Measurements from ENCODE around the gene NCAPG.
A peak's percentile ranks its signal among the peaks of the same experiment; 100 is the strongest.

NCAPG gene

DNA sequence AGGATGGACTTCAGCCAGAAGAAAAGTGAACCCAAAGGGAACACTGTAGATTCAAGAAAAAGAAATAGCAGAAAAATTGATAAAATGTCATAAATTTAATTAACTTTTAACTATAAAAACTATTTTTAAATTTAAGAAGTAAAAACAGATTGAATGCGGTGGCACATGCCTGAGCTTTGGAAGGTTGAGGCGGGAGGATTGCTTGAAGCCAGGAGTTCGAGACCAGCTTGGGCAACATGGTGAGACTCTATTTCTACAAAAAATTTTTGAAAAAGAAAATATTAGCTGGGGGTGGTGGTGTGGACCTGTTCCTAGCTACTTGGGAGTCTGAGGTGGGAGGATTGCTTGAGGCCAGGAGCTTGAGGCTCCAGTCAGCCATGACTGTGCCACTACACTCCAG, 32.3 kb upstream of the NCAPG start:
- TF ChIP-seq ZNF274 (IDR thresholded peaks at IDR 0.05; ENCODE audit: low read depth, low read length): no peak

DNA sequence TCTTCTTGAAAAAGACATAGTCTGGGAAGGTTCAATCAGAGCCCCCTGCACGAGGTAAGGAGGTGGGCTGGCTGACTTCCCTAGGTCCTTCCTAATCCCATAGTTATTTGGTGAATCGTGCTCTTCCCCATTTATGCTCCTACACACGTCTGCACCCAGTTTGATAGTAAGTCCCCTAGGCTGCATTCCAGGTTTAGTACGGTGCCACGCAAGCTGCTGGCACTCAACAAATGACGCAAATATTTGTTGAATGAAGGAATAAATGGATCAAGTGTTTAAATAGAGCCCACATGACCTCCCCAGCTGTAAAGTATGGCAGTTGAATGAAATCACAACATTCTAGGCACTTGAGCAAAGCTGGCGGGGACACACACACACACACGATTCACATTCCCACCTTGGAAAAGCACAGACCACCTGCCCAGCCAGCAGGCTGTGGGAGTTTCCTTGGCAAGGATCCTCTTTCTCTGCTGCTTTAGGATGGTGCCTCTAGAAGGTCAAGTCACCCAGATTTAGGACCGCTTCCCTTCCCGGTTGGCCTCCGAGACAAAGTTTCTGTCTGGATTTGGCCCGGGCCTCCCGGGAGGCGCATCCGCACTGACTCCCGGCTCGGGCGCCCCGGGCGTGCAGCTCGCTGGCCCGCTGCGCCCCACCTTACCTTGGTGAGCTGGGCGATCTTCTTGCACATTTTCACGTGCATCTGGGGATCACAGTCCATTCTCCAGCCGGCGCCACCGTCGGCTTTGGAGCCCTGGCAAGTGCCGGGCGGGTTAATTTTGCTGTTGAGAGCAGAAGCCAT, 30.1 kb upstream of the NCAPG start:
- H3K4me3 ChIP-seq (ENCODE audit: low read length): peak overlapping the region; percentile 35; the same call in 1 of the 2 replicates
- TF ChIP-seq ZNF274 (IDR thresholded peaks at IDR 0.05; ENCODE audit: low read depth, low read length): no peak

More for the DNA sequence above, 32.3 kb upstream of the NCAPG start:
- H3K4me3 ChIP-seq (ENCODE audit: low read length): no peak overlapping the region

DNA sequence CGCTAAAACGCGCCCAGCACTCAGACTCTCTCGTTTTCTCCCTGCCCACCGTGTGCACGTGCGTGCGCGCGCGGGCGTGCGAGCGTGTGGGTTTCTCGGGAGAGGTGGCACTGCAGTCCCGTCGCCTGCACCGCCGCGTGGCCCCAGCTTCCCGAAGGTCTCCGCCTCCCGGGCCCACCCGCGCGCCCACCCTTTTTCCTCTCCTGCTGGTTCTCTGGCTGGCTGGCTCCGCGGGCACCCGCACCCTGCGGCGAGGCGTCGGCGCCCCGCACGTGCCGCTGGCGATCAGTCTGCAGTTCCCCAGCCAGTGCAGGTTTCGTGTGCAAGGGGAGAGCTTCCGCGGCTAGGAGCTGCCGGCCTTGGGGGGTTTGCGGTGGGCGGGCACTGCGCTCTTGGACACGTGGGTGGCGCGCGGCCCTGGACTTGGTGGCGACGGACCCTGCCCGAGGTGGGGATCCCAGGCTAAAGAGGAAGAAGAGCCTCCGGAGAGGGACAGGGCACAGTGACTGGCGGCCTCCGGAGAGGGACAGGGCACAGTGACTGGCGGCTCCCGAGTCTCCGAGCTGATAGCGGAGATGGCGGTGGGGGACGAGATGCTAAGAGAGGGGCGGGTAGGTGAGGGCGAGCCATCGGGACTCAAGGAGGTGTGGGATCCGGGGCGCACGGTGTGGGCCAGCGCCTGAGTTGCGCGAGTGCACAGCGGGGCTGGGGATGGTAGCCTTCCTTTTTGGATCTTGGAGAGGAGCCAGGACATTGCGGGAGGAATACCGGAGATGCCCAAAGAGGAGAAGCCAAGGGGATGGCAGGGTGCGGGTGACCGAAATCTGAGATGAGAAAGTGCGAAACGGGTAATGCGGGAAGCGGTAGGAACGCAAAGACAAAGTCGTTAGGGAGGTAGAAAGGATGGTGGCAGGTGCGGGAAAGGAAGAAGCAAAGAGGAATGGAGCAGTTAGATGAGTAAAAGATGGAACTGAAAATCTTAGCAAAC, 29.2 kb upstream of the NCAPG start, which contains the start of gene FAM184B:
Gene FAM184B (minus strand): TSS at position 322 of the 988 bp plus-strand sequence. CDS start 322 bp downstream, outside the sequence.
- TF ChIP-seq ZNF274 (IDR thresholded peaks at IDR 0.05; ENCODE audit: low read depth, low read length): no peak
- H3K4me3 ChIP-seq (ENCODE audit: low read length): peak within 1 kb of the TSS; percentile 35; the same call in 1 of the 2 replicates

- no peak overlapping the region for H3K4me3 ChIP-seq (ENCODE audit: low read length)
Measured at GRCh38 chr4:17785858-17786257, 24.9 kb upstream of the NCAPG start.

DNA sequence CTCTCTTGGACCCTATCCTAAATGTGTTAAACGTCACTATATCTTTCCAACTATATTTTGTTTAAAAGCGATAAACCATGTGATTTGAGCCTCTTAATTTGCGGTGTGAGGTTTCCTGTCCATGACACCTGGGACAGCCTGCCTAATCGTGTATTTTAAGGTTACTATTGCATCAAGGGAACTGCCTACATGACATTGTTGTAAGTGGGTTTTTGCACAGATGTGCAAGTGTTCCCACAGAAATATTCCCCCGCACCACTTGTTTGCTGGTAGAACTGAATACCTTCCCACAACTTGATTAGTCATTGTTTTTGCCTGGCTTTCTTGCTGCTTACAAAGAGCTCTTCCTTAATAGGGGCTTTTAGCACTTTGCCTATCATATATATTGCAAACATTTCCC, 24.2 kb upstream of the NCAPG start:
- no peak for TF ChIP-seq ZNF274 (IDR thresholded peaks at IDR 0.05; ENCODE audit: low read depth, low read length)
- H3K4me3 ChIP-seq (ENCODE audit: low read length): no peak overlapping the region

More at GRCh38 chr4:17785858-17786257, 24.9 kb upstream of the NCAPG start:
- TF ChIP-seq ZNF274 (IDR thresholded peaks at IDR 0.05; ENCODE audit: low read depth, low read length): no peak

GRCh38 chr4:17787315-17787714, 23.5 kb upstream of the NCAPG start:
- H3K4me3 ChIP-seq (ENCODE audit: low read length): no peak overlapping the region
- no peak for TF ChIP-seq ZNF274 (IDR thresholded peaks at IDR 0.05; ENCODE audit: low read depth, low read length)

- no peak overlapping the region for H3K4me3 ChIP-seq (ENCODE audit: low read length)
- TF ChIP-seq ZNF274 (IDR thresholded peaks at IDR 0.05; ENCODE audit: low read depth, low read length): no peak
Measured at GRCh38 chr4:17788956-17789355, 21.8 kb upstream of the NCAPG start.

- TF ChIP-seq ZNF274 (IDR thresholded peaks at IDR 0.05; ENCODE audit: low read depth, low read length): no peak
- H3K4me3 ChIP-seq (ENCODE audit: low read length): no peak overlapping the region
Measured at GRCh38 chr4:17794730-17795129, 16.0 kb upstream of the NCAPG start.

DNA sequence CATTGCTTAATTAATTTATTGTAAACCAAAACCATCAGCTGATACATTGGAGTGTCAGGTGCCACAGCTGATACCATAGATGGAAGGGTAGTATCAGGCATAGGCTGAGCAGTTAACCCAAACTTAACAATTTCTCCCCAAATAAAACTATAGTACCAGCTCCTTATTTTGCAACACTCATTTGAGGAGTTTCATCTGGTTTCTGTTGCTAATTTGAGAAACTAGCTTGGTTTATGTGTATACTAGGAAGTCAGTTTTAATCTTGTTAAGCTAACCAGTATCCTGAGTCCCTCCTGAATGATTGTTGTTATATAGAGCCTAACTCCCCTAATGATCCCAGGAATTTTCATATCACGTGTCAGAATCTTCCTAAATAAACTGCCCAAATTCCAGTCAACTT, 13.0 kb upstream of the NCAPG start:
- no peak overlapping the region for H3K4me3 ChIP-seq (ENCODE audit: low read length)
- no peak for TF ChIP-seq ZNF274 (IDR thresholded peaks at IDR 0.05; ENCODE audit: low read depth, low read length)

- TF ChIP-seq ZNF274 (IDR thresholded peaks at IDR 0.05; ENCODE audit: low read depth, low read length): no peak
- H3K4me3 ChIP-seq (ENCODE audit: low read length): no peak overlapping the region
Measured at GRCh38 chr4:17805580-17806155, 5.1 kb upstream of the NCAPG start.

DNA sequence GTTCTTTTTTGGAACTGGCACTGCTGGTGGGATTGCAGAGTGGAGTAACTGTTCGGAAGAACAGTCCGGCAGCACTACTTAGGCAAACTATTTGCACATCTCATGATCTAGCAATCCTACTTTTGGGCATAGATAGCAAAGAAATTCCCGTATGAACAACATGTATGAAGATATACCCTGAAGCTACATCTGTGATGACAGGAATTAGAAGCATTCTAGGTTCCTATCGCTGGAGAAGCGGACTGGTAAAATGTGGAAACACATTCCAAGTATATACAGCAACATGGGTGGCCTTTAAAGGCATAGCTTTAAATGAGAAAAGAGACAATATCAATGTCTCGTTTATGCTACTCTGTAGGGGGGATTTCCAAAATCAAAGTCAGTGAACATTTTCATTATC, 3.3 kb upstream of the NCAPG start:
- no peak for TF ChIP-seq ZNF274 (IDR thresholded peaks at IDR 0.05; ENCODE audit: low read depth, low read length)
- peak overlapping the region; percentile 42 for H3K4me3 ChIP-seq (ENCODE audit: low read length)

DNA sequence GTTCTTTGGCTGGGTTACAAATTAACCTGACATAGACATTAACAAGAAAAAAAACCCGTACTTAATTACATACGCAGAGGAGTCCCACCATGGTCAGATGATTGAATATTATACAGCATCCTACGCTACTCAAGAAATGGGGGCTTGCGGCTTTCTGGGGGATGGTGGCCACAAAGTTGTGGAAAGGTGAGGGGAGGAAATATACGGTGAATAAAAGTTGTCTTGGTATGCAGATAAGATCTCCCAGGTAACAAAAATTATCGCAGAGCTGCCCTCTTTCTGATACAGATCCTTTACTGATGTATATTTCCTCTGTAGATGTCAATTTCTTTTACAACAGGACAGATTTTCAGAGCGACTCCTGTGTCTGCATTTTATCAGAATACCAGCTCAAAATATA, 1.1 kb upstream of the NCAPG start:
- H3K4me3 ChIP-seq (ENCODE audit: low read length): peak overlapping the region; percentile 96
- no peak for TF ChIP-seq ZNF274 (IDR thresholded peaks at IDR 0.05; ENCODE audit: low read depth, low read length)

- no peak for TF ChIP-seq ZNF274 (IDR thresholded peaks at IDR 0.05; ENCODE audit: low read depth, low read length)
- H3K4me3 ChIP-seq (ENCODE audit: low read length): peak overlapping the region; percentile 95
Measured at GRCh38 chr4:17811078-17811603, 362 bp downstream of the NCAPG start.

DNA sequence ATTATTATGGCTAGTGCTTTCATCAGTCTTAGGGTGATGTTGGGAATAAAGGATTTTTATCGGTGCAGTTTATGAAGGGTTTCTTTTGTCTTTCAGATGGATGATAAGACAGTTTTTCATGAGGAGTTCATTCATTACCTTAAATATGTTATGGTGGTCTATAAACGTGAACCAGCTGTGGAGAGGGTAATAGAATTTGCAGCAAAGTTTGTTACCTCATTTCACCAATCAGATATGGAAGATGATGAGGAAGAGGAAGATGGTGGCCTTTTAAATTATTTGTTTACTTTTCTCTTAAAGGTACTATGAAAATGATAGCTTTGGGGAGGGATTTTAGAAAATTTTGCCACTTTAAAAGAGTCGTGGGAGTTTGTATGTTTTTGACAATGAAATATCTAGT, 1.3 kb downstream of the NCAPG start:
- H3K4me3 ChIP-seq (ENCODE audit: low read length): peak overlapping the region; percentile 95; the same call in 1 of the 2 replicates
- TF ChIP-seq ZNF274 (IDR thresholded peaks at IDR 0.05; ENCODE audit: low read depth, low read length): no peak

All from GM08714 (cell line).